MM.1S (cell line): Measurements from ENCODE around the gene TRAF1.

Experiments used
- EZH2 ChIP-seq: fragments of 300-600 bp; sonication (generic); optimal IDR thresholded peaks from 2 replicates; pipeline ENCODE3; 2017; ENCODE audit warnings: low read depth, mild to moderate bottlenecking, antibody characterized with exemption, low read length, mixed read lengths
- EZH2phosphoT487 ChIP-seq: fragments of 300-600 bp; sonication (generic); IDR thresholded peaks from 2 replicates; pipeline ENCODE4 v1.6.1; 2018; ENCODE audit warnings: antibody characterized with exemption, low read length
- TF ChIP-seq, protein P1 (sequence below): fragments of 300-600 bp; sonication (generic); IDR thresholded peaks from 2 replicates; pipeline ENCODE4 v1.5.1; 2016; ENCODE audit warnings: antibody characterized with exemption, low read length, mixed read lengths

GRCh38 chr9:120950421-120951388 lies 24.1 kb upstream of the TRAF1 start:
- TF ChIP-seq, protein P1, sequence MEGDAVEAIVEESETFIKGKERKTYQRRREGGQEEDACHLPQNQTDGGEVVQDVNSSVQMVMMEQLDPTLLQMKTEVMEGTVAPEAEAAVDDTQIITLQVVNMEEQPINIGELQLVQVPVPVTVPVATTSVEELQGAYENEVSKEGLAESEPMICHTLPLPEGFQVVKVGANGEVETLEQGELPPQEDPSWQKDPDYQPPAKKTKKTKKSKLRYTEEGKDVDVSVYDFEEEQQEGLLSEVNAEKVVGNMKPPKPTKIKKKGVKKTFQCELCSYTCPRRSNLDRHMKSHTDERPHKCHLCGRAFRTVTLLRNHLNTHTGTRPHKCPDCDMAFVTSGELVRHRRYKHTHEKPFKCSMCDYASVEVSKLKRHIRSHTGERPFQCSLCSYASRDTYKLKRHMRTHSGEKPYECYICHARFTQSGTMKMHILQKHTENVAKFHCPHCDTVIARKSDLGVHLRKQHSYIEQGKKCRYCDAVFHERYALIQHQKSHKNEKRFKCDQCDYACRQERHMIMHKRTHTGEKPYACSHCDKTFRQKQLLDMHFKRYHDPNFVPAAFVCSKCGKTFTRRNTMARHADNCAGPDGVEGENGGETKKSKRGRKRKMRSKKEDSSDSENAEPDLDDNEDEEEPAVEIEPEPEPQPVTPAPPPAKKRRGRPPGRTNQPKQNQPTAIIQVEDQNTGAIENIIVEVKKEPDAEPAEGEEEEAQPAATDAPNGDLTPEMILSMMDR = no peak
- no peak for TF ChIP-seq EZH2
- TF ChIP-seq EZH2phosphoT487 = no peak
